Measurements from ENCODE around the gene GRID1. TPM values are rescaled to one million over a fixed set of nuclear protein-coding genes. Genes with fewer than 3 reads are reported as not detected.

Gene GRID1
- total and polyA plus RNA-seq, 8 donors, result 0.31 to 8.5 (median 1.0) TPM; not detected in 1

- no peaks in the 10 kb centered on the region for H3K9me3 ChIP-seq
- WGBS, 5 donors, result 49 to 82% (median 73%) methylated on average over 1 to 5 of the region's 5 CpGs
- intact Hi-C loops (cut with DNase I; ENCODE audit: low total_unique reads), result loop anchor here (10.0 kb wide), 1 partner anchor 827 kb away; no protein-coding TSS in a partner anchor
- peaks cover 7 to 11% (median 10%) of the 10 kb centered on the region in 4 donors for H3K4me1 ChIP-seq
- TF ChIP-seq POLR2AphosphoS5 (IDR thresholded peaks at IDR 0.05) (no peak), EP300 (IDR thresholded peaks at IDR 0.05) (no peak), POLR2A (IDR thresholded peaks at IDR 0.05) (no peak)
- TF ChIP-seq, protein P1, sequence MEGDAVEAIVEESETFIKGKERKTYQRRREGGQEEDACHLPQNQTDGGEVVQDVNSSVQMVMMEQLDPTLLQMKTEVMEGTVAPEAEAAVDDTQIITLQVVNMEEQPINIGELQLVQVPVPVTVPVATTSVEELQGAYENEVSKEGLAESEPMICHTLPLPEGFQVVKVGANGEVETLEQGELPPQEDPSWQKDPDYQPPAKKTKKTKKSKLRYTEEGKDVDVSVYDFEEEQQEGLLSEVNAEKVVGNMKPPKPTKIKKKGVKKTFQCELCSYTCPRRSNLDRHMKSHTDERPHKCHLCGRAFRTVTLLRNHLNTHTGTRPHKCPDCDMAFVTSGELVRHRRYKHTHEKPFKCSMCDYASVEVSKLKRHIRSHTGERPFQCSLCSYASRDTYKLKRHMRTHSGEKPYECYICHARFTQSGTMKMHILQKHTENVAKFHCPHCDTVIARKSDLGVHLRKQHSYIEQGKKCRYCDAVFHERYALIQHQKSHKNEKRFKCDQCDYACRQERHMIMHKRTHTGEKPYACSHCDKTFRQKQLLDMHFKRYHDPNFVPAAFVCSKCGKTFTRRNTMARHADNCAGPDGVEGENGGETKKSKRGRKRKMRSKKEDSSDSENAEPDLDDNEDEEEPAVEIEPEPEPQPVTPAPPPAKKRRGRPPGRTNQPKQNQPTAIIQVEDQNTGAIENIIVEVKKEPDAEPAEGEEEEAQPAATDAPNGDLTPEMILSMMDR (IDR thresholded peaks at IDR 0.05), result no peak
- peak in 1 of 2 donors; percentile 22 for DNase-seq
- no peak overlapping the region for H3K27ac ChIP-seq
- no peaks in the 10 kb centered on the region for H3K36me3 ChIP-seq
- H3K27me3 ChIP-seq, result peaks cover 5 to 86% (median 39%) of the 10 kb centered on the region in 3 donors
- H3K4me3 ChIP-seq, result no peak overlapping the region
These were observed 5.1 kb upstream of the GRID1 start for GRCh38 chr10:86371691-86372090.

DNA sequence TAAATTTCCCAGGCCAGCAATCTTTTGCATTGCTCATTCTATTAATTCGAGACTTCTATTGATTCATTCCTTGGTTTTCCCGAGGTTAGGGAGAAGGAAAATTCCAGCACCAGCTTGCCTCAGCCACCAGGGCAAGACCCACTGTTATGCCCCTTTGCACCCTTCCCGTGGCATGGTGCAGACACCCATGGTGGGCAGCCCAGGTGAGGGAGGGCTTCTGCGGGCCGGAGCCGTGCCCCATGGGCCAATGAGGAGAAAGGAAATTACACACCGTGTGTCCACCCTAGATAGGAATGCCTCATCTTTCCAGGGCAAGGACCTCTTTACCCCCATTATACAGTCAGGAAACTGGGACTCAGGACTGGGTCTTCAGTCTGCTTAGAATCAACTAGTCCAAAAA lies 4.5 kb upstream of the GRID1 start:
- TF ChIP-seq, protein P1 (IDR thresholded peaks at IDR 0.05), result no peak
- TF ChIP-seq EP300 (IDR thresholded peaks at IDR 0.05) (no peak), POLR2AphosphoS5 (IDR thresholded peaks at IDR 0.05) (no peak), POLR2A (IDR thresholded peaks at IDR 0.05) (no peak)
- H3K4me1 ChIP-seq, result peaks cover 7 to 14% (median 14%) of the 10 kb centered on the region in 4 donors
- peaks cover 5 to 86% (median 39%) of the 10 kb centered on the region in 3 donors for H3K27me3 ChIP-seq
- H3K4me3 ChIP-seq, result no peak overlapping the region
- WGBS, 5 donors, result 78 to 87% (median 82%) methylated on average over 7 of the region's 7 CpGs
- intact Hi-C loops (cut with DNase I; ENCODE audit: low total_unique reads), result loop anchor here (10.0 kb wide), 1 partner anchor 826 kb away; no protein-coding TSS in a partner anchor
- no peak overlapping the region for H3K27ac ChIP-seq
- H3K9me3 ChIP-seq, result no peaks in the 10 kb centered on the region
- no peak for DNase-seq
- H3K36me3 ChIP-seq, result no peaks in the 10 kb centered on the region

GRCh38 chr10:86370006-86370585 lies 3.5 kb upstream of the GRID1 start:
- DNase-seq, result no peak
- peaks cover 6 to 96% (median 50%) of the 10 kb centered on the region in 3 donors for H3K27me3 ChIP-seq
- H3K27ac ChIP-seq, result no peak overlapping the region
- peaks cover 18 to 25% (median 24%) of the 10 kb centered on the region in 4 donors for H3K4me1 ChIP-seq
- H3K4me3 ChIP-seq, result no peak overlapping the region
- H3K9me3 ChIP-seq, result no peaks in the 10 kb centered on the region
- 65 to 81% (median 74%) methylated on average over 3 to 4 of the region's 4 CpGs for WGBS, 5 donors
- no peak for TF ChIP-seq POLR2A (IDR thresholded peaks at IDR 0.05)
- H3K36me3 ChIP-seq, result no peaks in the 10 kb centered on the region
- intact Hi-C loops (cut with DNase I; ENCODE audit: low total_unique reads), result loop anchor here (10.0 kb wide), 1 partner anchor 825 kb away; no protein-coding TSS in a partner anchor

DNA sequence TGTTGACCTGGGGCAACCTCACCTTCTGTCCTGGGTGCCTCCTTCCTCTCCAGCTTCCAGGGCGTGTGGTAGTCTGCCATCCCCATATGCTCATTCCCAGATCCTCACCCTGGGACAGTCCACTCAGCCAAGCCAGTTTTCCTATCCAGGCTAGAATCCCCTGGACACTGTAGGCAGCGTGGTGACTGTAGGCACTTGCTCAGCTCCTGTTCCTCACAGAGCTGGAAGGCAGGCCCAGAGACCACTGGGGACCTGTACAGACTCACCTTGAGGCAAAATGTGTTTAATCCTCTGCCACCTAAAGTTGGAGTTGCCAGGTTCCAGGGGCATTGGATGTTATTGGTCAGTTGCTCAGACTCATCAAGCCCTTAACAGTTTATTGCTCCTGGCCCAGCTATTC lies 2.4 kb upstream of the GRID1 start:
- TF ChIP-seq, protein P1 (IDR thresholded peaks at IDR 0.05), result no peak
- no peak for TF ChIP-seq EP300 (IDR thresholded peaks at IDR 0.05)
- no peak for TF ChIP-seq POLR2AphosphoS5 (IDR thresholded peaks at IDR 0.05)
- TF ChIP-seq POLR2A (IDR thresholded peaks at IDR 0.05), result no peak

DNA sequence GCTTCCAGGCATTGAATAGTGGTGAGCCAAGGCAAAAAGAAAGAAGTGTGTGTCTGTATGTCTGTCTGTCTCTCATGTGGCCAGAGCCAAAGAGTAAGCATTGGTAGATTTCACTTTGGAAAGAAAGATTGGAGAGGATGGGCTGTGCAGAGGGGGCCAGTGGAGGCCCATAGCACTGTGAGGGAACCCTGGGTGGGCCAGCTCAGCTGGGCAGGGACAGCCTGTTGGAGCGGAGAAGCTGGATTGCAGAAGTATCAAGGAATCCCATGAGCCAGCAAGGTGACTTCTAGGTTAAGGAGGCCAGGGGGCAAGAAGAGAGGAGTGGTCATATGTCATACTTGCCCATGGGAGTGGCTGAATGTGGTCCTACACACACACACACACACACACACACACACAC lies 1.5 kb upstream of the GRID1 start:
- no peak for TF ChIP-seq POLR2AphosphoS5 (IDR thresholded peaks at IDR 0.05)
- TF ChIP-seq, protein P1 (IDR thresholded peaks at IDR 0.05), result no peak
- TF ChIP-seq EP300 (IDR thresholded peaks at IDR 0.05), result no peak
- no peak for TF ChIP-seq POLR2A (IDR thresholded peaks at IDR 0.05)
- peaks cover 29 to 45% (median 43%) of the 10 kb centered on the region in 4 donors for H3K4me1 ChIP-seq
- 60 to 90% (median 87%) methylated on average over 1 of the region's 1 CpG for WGBS, 5 donors
- H3K27me3 ChIP-seq, result peaks cover 14 to 100% (median 70%) of the 10 kb centered on the region in 3 donors
- H3K4me3 ChIP-seq, result no peak overlapping the region
- no peaks in the 10 kb centered on the region for H3K9me3 ChIP-seq
- intact Hi-C loops (cut with DNase I; ENCODE audit: low total_unique reads), result no loop called here
- H3K36me3 ChIP-seq, result no peaks in the 10 kb centered on the region
- no peak for DNase-seq
- no peak overlapping the region for H3K27ac ChIP-seq

More for the DNA sequence above, 2.4 kb upstream of the GRID1 start:
- 79 to 91% (median 89%) methylated on average over 1 to 2 of the region's 2 CpGs for WGBS, 5 donors
- Histone ChIP-seq H3K27ac (no peak overlapping the region), H3K4me3 (no peak overlapping the region), H3K27me3 (peaks cover 14 to 98% (median 61%) of the 10 kb centered on the region in 3 donors), H3K9me3 (no peaks in the 10 kb centered on the region), H3K4me1 (peaks cover 22 to 35% (median 34%) of the 10 kb centered on the region in 4 donors), H3K36me3 (no peaks in the 10 kb centered on the region)
- no peak for DNase-seq
- intact Hi-C loops (cut with DNase I; ENCODE audit: low total_unique reads), result no loop called here
